HepG2 (cell line): ENCODE results near the gene INKA1. TPM values are rescaled to one million over a fixed set of nuclear protein-coding genes. Genes with fewer than 3 reads are reported as not detected.
A peak's percentile ranks its signal among the peaks of the same experiment; 100 is the strongest.

ENCODE experiments used
- NFE2 ChIP-seq: sonication (generic); formaldehyde crosslinking; IDR thresholded peaks from 2 replicates; pipeline ENCODE4 v1.4.0; 2020; ENCODE audit warnings: missing genetic modification reagents
- NR2F6 ChIP-seq, 2 experiments: IDR thresholded peaks; 2 replicates each; pipeline ENCODE4 v1.6.1; 2016; ENCODE audit warnings: antibody characterized with exemption in 1 of 2, mild to moderate bottlenecking in 1 of 2
- PITX1 ChIP-seq: sonication (generic); formaldehyde crosslinking; IDR thresholded peaks from 2 replicates; pipeline ENCODE4 v1.5.1; 2020; ENCODE audit warnings: mild to moderate bottlenecking, missing genetic modification reagents
- SCMH1 ChIP-seq: sonication (generic); formaldehyde crosslinking; IDR thresholded peaks from 2 replicates; pipeline ENCODE4 v1.9.0; 2021; ENCODE audit warnings: missing genetic modification reagents, mild to moderate bottlenecking, borderline replicate concordance
- SOX6 ChIP-seq, 2 experiments: fragments of 450-650 bp in 1 of 2; sonication (generic) in 1 of 2; formaldehyde crosslinking in 1 of 2; IDR thresholded peaks; 2 replicates each; pipeline versions ENCODE4 v1.4.0 to v1.6.1; 2017 to 2020; ENCODE audit warnings: antibody characterized with exemption in 1 of 2, mild to moderate bottlenecking in 1 of 2, missing genetic modification reagents in 1 of 2
- ZBTB3 ChIP-seq: sonication (generic); formaldehyde crosslinking; IDR thresholded peaks from 2 replicates; pipeline ENCODE4 v1.4.0; 2020; ENCODE audit warnings: low read depth, mild to moderate bottlenecking, moderate library complexity, missing genetic modification reagents, borderline replicate concordance
- ZC3H13 ChIP-seq: sonication (generic); formaldehyde crosslinking; IDR thresholded peaks from 2 replicates; pipeline ENCODE4 v1.8.1; 2023; ENCODE audit warnings: mild to moderate bottlenecking, missing genetic modification reagents, moderate library complexity
- ZFP36L1 ChIP-seq: sonication (generic); formaldehyde crosslinking; IDR thresholded peaks from 2 replicates; pipeline ENCODE4 v1.8.0; 2022; ENCODE audit warnings: mild to moderate bottlenecking, missing genetic modification reagents, moderate library complexity
- ZNF3 ChIP-seq: IDR thresholded peaks from 2 replicates; pipeline ENCODE4 v1.7.0; 2017; ENCODE audit warnings: inconsistent platforms
- ZNF382 ChIP-seq: sonication (generic); formaldehyde crosslinking; IDR thresholded peaks from 2 replicates; pipeline ENCODE4 v1.5.0; 2020; ENCODE audit warnings: missing genetic modification reagents, mild to moderate bottlenecking, borderline replicate concordance
- ZNF777 ChIP-seq: sonication (generic); formaldehyde crosslinking; IDR thresholded peaks from 2 replicates; pipeline ENCODE4 v1.4.0; 2020; ENCODE audit warnings: missing genetic modification reagents
- ZSCAN25 ChIP-seq: sonication (generic); formaldehyde crosslinking; IDR thresholded peaks from 2 replicates; pipeline ENCODE4 v1.8.0; 2022; ENCODE audit warnings: mild to moderate bottlenecking, missing genetic modification reagents
- polyA plus RNA-seq, 8 experiments: library from polyadenylated mRNA; depleted of rRNA in 3 of 8; stranded (reverse) in 7 of 8; unstranded in 1 of 8; fragments of >200 nt; fragmentation: Illumina TruSeq in 4 of 8; extraction: Trizol in 4 of 8; gene quantifications; 2 replicates each; pipeline versions ENCODE4 v1.2.1 to v1.2.3, GENCODE V29; 2011 to 2016; ENCODE audit warnings: low read depth in 4 of 8, missing spikeins in 1 of 8, mixed read lengths in 1 of 8; ENCODE audit not compliant: insufficient read depth in 1 of 8
- total RNA-seq, 5 experiments: library from RNA; depleted of rRNA; stranded (reverse); fragments of >200 nt; fragmentation: Illumina TruSeq; extraction: Trizol; gene quantifications; 2 replicates each; pipeline ENCODE4 v1.2.3, GENCODE V29; 2016; ENCODE audit warnings: low read depth in 1 of 5
- TF ChIP-seq, protein P1 (sequence below): sonication (generic); formaldehyde crosslinking; IDR thresholded peaks from 2 replicates; pipeline ENCODE4 v1.4.0; 2020; ENCODE audit warnings: missing genetic modification reagents, mild to moderate bottlenecking, borderline replicate concordance
- TF ChIP-seq, protein P2 (sequence below): sonication (generic); formaldehyde crosslinking; IDR thresholded peaks from 2 replicates; pipeline ENCODE4 v1.5.1; 2020; ENCODE audit warnings: mild to moderate bottlenecking, missing genetic modification reagents
- TF ChIP-seq, protein P3 (sequence below): sonication (generic); formaldehyde crosslinking; IDR thresholded peaks from 2 replicates; pipeline ENCODE4 v1.4.0; 2020; ENCODE audit warnings: mild to moderate bottlenecking, missing genetic modification reagents
- TF ChIP-seq, protein P4 (sequence below): sonication (generic); formaldehyde crosslinking; IDR thresholded peaks from 2 replicates; pipeline ENCODE4 v1.4.0; 2020; ENCODE audit warnings: missing genetic modification reagents

INKA1 gene
- total and polyA plus RNA-seq, 2 of the 13 experiments (the other 11 are each of a cell fraction or from before 2014, with no cell fraction given), result 0.22 to 0.41 TPM

DNA sequence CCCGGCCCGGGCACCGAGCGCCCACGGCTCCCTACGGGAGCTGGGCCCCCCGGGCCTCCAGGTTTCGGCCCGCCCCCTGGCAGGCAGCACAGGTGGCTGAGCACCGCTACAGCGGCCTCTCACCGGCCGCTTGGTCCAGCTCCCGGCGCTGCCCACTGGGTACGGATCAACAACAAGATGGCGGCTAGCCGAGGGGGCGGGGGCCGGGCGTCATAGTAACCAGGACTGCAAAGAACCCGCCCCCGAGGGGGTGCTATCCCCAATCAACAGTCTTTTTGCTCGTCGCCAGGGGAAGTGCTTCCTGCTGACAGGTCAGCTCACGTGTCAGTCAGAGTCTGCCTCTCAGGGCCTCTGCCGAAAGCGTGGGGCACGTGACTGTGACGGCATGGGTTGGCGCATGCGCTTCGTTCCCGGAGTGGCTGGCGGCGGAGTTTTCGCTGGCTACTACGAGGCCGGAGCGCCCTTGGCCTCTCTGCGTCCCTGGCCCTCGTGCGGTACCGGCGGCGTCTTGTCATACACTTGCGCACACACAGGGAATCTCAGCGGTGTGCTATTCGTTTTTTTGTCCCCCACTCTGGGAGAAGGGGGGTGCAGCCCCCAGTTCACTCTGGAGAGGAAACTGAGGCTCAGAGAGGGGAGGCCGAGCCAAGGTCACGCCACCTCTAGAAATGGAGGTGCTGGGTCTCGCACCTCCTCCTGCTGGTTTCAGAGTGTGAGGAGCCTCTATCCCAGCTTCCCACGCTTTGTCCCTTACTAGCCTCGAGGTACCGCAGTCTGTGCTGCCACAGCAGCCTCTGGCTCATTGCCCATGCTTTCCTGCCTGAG lies 16.5 kb upstream of the INKA1 start, which contains the start of gene IP6K1 (continued):
- TF ChIP-seq, protein P1, sequence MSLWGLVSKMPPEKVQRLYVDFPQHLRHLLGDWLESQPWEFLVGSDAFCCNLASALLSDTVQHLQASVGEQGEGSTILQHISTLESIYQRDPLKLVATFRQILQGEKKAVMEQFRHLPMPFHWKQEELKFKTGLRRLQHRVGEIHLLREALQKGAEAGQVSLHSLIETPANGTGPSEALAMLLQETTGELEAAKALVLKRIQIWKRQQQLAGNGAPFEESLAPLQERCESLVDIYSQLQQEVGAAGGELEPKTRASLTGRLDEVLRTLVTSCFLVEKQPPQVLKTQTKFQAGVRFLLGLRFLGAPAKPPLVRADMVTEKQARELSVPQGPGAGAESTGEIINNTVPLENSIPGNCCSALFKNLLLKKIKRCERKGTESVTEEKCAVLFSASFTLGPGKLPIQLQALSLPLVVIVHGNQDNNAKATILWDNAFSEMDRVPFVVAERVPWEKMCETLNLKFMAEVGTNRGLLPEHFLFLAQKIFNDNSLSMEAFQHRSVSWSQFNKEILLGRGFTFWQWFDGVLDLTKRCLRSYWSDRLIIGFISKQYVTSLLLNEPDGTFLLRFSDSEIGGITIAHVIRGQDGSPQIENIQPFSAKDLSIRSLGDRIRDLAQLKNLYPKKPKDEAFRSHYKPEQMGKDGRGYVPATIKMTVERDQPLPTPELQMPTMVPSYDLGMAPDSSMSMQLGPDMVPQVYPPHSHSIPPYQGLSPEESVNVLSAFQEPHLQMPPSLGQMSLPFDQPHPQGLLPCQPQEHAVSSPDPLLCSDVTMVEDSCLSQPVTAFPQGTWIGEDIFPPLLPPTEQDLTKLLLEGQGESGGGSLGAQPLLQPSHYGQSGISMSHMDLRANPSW (CRISPR knock-in tag), result no peak
- TF ChIP-seq ZSCAN25 (CRISPR knock-in tag) (no peak), SOX6 (IDR thresholded peaks at IDR 0.05) (no peak), SOX6 (CRISPR knock-in tag; IDR thresholded peaks at IDR 0.05) (peak; percentile 6; the same call in 1 of the 2 replicates), PITX1 (CRISPR knock-in tag) (peak; percentile 33; the same call in 1 of the 2 replicates), ZC3H13 (CRISPR knock-in tag) (peak; percentile 70; the same call in 1 of the 2 replicates), ZNF3 (CRISPR knock-in tag) (no peak), ZFP36L1 (CRISPR knock-in tag) (peak; percentile 95), NFE2 (CRISPR knock-in tag) (no peak), NR2F6 (IDR thresholded peaks at IDR 0.05) (no peak; the same call in 1 of the 2 replicates), NR2F6 (CRISPR knock-in tag; IDR thresholded peaks at IDR 0.05) (peak; percentile 38; the same call in 1 of the 2 replicates), ZBTB3 (no peak), ZNF382 (no peak), SCMH1 (CRISPR knock-in tag) (no peak), ZNF777 (CRISPR knock-in tag) (no peak; the same call in 1 of the 2 replicates)
- TF ChIP-seq, protein P2, sequence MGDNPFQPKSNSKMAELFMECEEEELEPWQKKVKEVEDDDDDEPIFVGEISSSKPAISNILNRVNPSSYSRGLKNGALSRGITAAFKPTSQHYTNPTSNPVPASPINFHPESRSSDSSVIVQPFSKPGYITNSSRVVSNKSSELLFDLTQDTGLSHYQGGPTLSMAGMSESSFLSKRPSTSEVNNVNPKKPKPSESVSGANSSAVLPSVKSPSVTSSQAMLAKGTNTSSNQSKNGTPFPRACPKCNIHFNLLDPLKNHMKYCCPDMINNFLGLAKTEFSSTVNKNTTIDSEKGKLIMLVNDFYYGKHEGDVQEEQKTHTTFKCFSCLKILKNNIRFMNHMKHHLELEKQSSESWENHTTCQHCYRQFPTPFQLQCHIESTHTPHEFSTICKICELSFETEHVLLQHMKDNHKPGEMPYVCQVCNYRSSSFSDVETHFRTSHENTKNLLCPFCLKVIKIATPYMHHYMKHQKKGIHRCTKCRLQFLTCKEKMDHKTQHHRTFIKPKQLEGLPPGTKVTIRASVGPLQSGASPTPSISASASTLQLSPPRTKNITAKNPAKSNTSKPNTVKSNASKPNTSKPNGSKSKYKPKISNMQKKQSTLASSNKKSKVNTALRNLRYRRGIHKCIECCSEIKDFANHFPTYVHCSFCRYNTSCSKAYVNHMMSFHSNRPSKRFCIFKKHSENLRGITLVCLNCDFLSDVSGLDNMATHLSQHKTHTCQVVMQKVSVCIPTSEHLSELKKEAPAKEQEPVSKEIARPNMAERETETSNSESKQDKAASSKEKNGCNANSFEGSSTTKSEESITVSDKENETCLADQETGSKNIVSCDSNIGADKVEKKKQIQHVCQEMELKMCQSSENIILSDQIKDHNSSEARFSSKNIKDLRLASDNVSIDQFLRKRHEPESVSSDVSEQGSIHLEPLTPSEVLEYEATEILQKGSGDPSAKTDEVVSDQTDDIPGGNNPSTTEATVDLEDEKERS (CRISPR knock-in tag), result no peak
- TF ChIP-seq, protein P3, sequence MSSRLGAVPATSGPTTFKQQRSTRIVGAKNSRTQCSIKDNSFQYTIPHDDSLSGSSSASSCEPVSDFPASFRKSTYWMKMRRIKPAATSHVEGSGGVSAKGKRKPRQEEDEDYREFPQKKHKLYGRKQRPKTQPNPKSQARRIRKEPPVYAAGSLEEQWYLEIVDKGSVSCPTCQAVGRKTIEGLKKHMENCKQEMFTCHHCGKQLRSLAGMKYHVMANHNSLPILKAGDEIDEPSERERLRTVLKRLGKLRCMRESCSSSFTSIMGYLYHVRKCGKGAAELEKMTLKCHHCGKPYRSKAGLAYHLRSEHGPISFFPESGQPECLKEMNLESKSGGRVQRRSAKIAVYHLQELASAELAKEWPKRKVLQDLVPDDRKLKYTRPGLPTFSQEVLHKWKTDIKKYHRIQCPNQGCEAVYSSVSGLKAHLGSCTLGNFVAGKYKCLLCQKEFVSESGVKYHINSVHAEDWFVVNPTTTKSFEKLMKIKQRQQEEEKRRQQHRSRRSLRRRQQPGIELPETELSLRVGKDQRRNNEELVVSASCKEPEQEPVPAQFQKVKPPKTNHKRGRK (CRISPR knock-in tag), result no peak
- TF ChIP-seq, protein P4, sequence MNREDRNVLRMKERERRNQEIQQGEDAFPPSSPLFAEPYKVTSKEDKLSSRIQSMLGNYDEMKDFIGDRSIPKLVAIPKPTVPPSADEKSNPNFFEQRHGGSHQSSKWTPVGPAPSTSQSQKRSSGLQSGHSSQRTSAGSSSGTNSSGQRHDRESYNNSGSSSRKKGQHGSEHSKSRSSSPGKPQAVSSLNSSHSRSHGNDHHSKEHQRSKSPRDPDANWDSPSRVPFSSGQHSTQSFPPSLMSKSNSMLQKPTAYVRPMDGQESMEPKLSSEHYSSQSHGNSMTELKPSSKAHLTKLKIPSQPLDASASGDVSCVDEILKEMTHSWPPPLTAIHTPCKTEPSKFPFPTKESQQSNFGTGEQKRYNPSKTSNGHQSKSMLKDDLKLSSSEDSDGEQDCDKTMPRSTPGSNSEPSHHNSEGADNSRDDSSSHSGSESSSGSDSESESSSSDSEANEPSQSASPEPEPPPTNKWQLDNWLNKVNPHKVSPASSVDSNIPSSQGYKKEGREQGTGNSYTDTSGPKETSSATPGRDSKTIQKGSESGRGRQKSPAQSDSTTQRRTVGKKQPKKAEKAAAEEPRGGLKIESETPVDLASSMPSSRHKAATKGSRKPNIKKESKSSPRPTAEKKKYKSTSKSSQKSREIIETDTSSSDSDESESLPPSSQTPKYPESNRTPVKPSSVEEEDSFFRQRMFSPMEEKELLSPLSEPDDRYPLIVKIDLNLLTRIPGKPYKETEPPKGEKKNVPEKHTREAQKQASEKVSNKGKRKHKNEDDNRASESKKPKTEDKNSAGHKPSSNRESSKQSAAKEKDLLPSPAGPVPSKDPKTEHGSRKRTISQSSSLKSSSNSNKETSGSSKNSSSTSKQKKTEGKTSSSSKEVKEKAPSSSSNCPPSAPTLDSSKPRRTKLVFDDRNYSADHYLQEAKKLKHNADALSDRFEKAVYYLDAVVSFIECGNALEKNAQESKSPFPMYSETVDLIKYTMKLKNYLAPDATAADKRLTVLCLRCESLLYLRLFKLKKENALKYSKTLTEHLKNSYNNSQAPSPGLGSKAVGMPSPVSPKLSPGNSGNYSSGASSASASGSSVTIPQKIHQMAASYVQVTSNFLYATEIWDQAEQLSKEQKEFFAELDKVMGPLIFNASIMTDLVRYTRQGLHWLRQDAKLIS (CRISPR knock-in tag), result no peak
